CD8-positive, alpha-beta memory T cell (primary cell): ENCODE measurements around the gene TOPBP1. TPM values are rescaled to one million over a fixed set of nuclear protein-coding genes. Genes with fewer than 3 reads are reported as not detected.
"Not testable (repeated sequence)": the region's sequence is repeated elsewhere in the genome, so short reads cannot be mapped to it uniquely, and the experiment has no call there.

Source experiments
- CTCF ChIA-PET: fragments of 350-600 bp; sonication (Branson Sonifier 250); formaldehyde crosslinking; loops from one replicate; lab custom pipeline; 2021; ENCODE audit warnings: antibody characterized with exemption; lab: Charles Lee
- POLR2A ChIA-PET: fragments of 350-600 bp; sonication (Branson Sonifier 250); formaldehyde crosslinking; loops from one replicate; lab custom pipeline; 2021; ENCODE audit warnings: antibody characterized with exemption; lab: Charles Lee
- DNase-seq, 5 donors: peaks; one replicate each; pipeline versions ENCODE4 v3.0.0 to v3.0.0-alpha.2; 2020 to 2022; ENCODE audit warnings: mixed read lengths in 1 of 5
- H3K27ac ChIP-seq: one replicate; pipeline ENCODE4 v1.7.0; 2013; ENCODE audit warnings: low read depth, mild to moderate bottlenecking, low read length, moderate library complexity
- H3K27me3 ChIP-seq: 2 replicates; pipeline ENCODE4 v1.7.0; 2013; ENCODE audit warnings: low read length, mild to moderate bottlenecking; ENCODE audit not compliant: insufficient read depth, poor library complexity, severe bottlenecking
- H3K36me3 ChIP-seq: 2 replicates; pipeline ENCODE4 v1.7.0; 2013; ENCODE audit warnings: mild to moderate bottlenecking, low read length, moderate library complexity; ENCODE audit not compliant: insufficient read depth
- H3K4me1 ChIP-seq: 2 replicates; pipeline ENCODE4 v1.7.0; 2013; ENCODE audit warnings: mild to moderate bottlenecking, low read length, moderate library complexity; ENCODE audit not compliant: insufficient read depth
- H3K4me3 ChIP-seq: 2 replicates; pipeline ENCODE4 v1.7.0; 2013; ENCODE audit warnings: mild to moderate bottlenecking, low read length
- H3K9me3 ChIP-seq: 2 replicates; pipeline ENCODE4 v1.7.0; 2013; ENCODE audit warnings: mild to moderate bottlenecking, low read length
- H3K27ac Mint-ChIP-seq, 8 donors: one replicate each; pipeline ENCODE4 v1.8.0; 2020 to 2021; ENCODE audit warnings: mixed read lengths in 8 of 8, mild to moderate bottlenecking in 6 of 8, inconsistent platforms in 3 of 8, moderate library complexity in 3 of 8
- H3K27me3 Mint-ChIP-seq, 2 donors: one replicate each; pipeline ENCODE4 v1.8.0; 2020 to 2021; ENCODE audit warnings: mixed read lengths in 2 of 2, mild to moderate bottlenecking in 1 of 2, moderate library complexity in 1 of 2
- H3K36me3 Mint-ChIP-seq, 3 donors: one replicate each; pipeline ENCODE4 v1.8.0; 2020 to 2021; ENCODE audit warnings: mixed read lengths in 3 of 3, inconsistent platforms in 1 of 3, mild to moderate bottlenecking in 1 of 3
- H3K4me1 Mint-ChIP-seq, 3 donors: one replicate each; pipeline ENCODE4 v1.8.0; 2020 to 2021; ENCODE audit warnings: mixed read lengths in 3 of 3, inconsistent platforms in 1 of 3, mild to moderate bottlenecking in 1 of 3
- H3K4me3 Mint-ChIP-seq, 7 donors: one replicate each; pipeline ENCODE4 v1.8.0; 2020 to 2021; ENCODE audit warnings: mixed read lengths in 7 of 7, mild to moderate bottlenecking in 6 of 7, moderate library complexity in 4 of 7, inconsistent platforms in 2 of 7
- H3K9me3 Mint-ChIP-seq, 5 donors: one replicate each; pipeline ENCODE4 v1.8.0; 2020 to 2022; ENCODE audit warnings: mixed read lengths in 5 of 5, mild to moderate bottlenecking in 3 of 5, moderate library complexity in 2 of 5, inconsistent platforms in 1 of 5
- polyA plus RNA-seq: library from polyadenylated mRNA; unstranded; fragments of 300-500 nt; fragmentation: Illumina TruSeq; gene quantifications from one replicate; pipeline ENCODE4 v1.2.3, GENCODE V29; 2021
- total RNA-seq, 2 experiments: library from RNA; stranded (reverse); gene quantifications; one replicate each; pipeline ENCODE4 v1.2.3, GENCODE V29; 2021

TOPBP1 gene
- total and polyA plus RNA-seq, 3 experiments from 2014 or later: 11.3 to 72.6 (median 72.0) TPM

DNA sequence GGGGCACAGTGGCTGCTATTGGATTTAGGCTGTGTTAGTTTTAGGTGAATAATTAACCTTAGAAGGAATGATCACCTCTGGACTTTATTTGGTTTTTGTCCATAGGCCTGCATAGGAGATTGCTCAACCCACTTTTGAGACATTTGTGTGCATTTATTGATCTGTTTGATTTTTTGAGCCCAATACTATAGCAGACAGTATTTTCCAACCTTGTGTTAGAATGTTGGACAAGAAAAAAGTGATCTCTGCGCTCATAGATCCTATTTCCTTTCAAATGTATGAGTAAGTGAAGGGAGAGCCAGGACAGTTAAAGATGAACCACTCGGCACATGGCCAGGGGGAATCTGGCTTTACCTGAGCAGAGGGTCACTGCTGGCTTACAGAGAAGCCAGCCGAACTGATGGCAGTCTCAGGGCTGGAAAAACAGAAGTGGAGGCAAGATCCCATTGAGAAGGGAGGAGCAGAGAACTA is 8.8 kb upstream of the TOPBP1 start:
- Histone ChIP-seq H3K27ac (no peak overlapping the region), H3K36me3 (no peaks in the 10 kb centered on the region), H3K27me3 (peaks cover 3% of the 10 kb centered on the region), H3K4me1 (no peaks in the 10 kb centered on the region), H3K9me3 (no peaks in the 10 kb centered on the region), H3K4me3 (no peak overlapping the region)
- Mint-ChIP-seq H3K27me3 (peaks cover 20 to 50% of the 10 kb centered on the region in 2 donors), H3K4me1 (peaks cover 0 to 3% (median 2%) of the 10 kb centered on the region in 3 donors), H3K4me3 (no peak overlapping the region), H3K36me3 (no peaks in the 10 kb centered on the region), H3K9me3 (peaks cover 0 to 2% (median 0%) of the 10 kb centered on the region in 5 donors), H3K27ac (peak overlapping the region in 1 of 8 donors; percentile 78)
- POLR2A ChIA-PET: no interaction called here
- DNase-seq: no peak
- CTCF ChIA-PET: no interaction called here

- no peaks in the 10 kb centered on the region for H3K4me1 ChIP-seq
- no peaks in the 10 kb centered on the region for H3K9me3 ChIP-seq
- no peak overlapping the region for H3K4me3 ChIP-seq
- no peaks in the 10 kb centered on the region for H3K36me3 ChIP-seq
- ChIA-PET CTCF (no interaction called here), POLR2A (no interaction called here)
- peaks cover 14 to 46% of the 10 kb centered on the region in 2 donors for H3K27me3 Mint-ChIP-seq
- peaks cover 0 to 3% (median 2%) of the 10 kb centered on the region in 3 donors for H3K4me1 Mint-ChIP-seq
- no peak overlapping the region for H3K4me3 Mint-ChIP-seq
- no peak overlapping the region for H3K27ac Mint-ChIP-seq
- DNase-seq: no peak
- no peaks in the 10 kb centered on the region for H3K36me3 Mint-ChIP-seq
- H3K27me3 ChIP-seq: no peaks in the 10 kb centered on the region
- peaks cover 0 to 2% (median 0%) of the 10 kb centered on the region in 5 donors for H3K9me3 Mint-ChIP-seq
- H3K27ac ChIP-seq: no peak overlapping the region
Observed at GRCh38 chr3:133669949-133670524, 8.3 kb upstream of the TOPBP1 start.

GRCh38 chr3:133667118-133667517 is 5.4 kb upstream of the TOPBP1 start:
- ChIA-PET POLR2A (no interaction called here), CTCF (no interaction called here)
- Mint-ChIP-seq H3K36me3 (peaks cover 0 to 2% (median 1%) of the 10 kb centered on the region in 3 donors), H3K27ac (no peak overlapping the region), H3K27me3 (peaks cover 4 to 21% of the 10 kb centered on the region in 2 donors), H3K4me3 (no peak overlapping the region), H3K9me3 (no peaks in the 10 kb centered on the region), H3K4me1 (peaks cover 16 to 19% (median 19%) of the 10 kb centered on the region in 3 donors)
- Histone ChIP-seq H3K27me3 (no peaks in the 10 kb centered on the region), H3K9me3 (no peaks in the 10 kb centered on the region), H3K27ac (no peak overlapping the region), H3K4me1 (peaks cover 11% of the 10 kb centered on the region), H3K4me3 (no peak overlapping the region), H3K36me3 (no peaks in the 10 kb centered on the region)
- no peak for DNase-seq

DNA sequence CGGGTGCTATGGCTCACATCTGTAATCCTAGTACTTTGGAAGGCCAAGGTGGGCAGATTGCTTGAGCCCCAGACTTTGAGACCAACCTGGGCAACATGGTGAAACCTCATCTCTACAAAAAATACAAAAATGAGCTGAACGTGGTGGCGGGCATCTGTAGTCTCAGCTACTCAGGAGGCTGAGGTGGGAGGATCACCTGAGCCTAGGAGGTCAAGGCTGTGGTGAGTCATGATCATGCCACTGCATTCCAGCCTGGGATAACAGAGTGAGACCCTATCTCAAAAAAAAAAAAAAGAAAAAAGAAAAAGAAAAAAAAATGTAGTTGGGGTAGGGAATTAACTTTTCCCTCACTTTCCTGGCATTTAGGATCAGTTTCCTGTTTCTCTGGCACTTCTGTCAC is 3.4 kb upstream of the TOPBP1 start:
- H3K27ac Mint-ChIP-seq, H3K27ac ChIP-seq, H3K27me3 ChIP-seq, H3K4me3 Mint-ChIP-seq, POLR2A ChIA-PET, H3K36me3 ChIP-seq, H3K4me3 ChIP-seq, CTCF ChIA-PET, H3K27me3 Mint-ChIP-seq, DNase-seq, H3K9me3 Mint-ChIP-seq, H3K36me3 Mint-ChIP-seq, H3K9me3 ChIP-seq: not testable (repeated sequence)
- H3K4me1 ChIP-seq: peaks cover 23% of the 10 kb centered on the region
- H3K4me1 Mint-ChIP-seq: peaks cover 32 to 35% (median 35%) of the 10 kb centered on the region in 3 donors

GRCh38 chr3:133663569-133664313 is 2.0 kb upstream of the TOPBP1 start:
- no peaks in the 10 kb centered on the region for H3K36me3 ChIP-seq
- ChIA-PET CTCF (interaction anchor here (0.6 to 1.6 kb wide), 5 partner anchors 14 to 139 kb away, joined by 3 to 4 read pairs (median 3); no protein-coding TSS in a partner anchor), POLR2A (no interaction called here)
- H3K27ac ChIP-seq: no peak overlapping the region
- Mint-ChIP-seq H3K4me1 (peaks cover 42 to 48% (median 48%) of the 10 kb centered on the region in 3 donors), H3K9me3 (no peaks in the 10 kb centered on the region), H3K36me3 (peaks cover 0 to 18% (median 4%) of the 10 kb centered on the region in 3 donors), H3K4me3 (peak overlapping the region; percentile 56 to 99 (median 85)), H3K27me3 (no peaks in the 10 kb centered on the region), H3K27ac (peak overlapping the region; percentile 82 to 100 (median 92))
- no peak overlapping the region for H3K4me3 ChIP-seq
- no peaks in the 10 kb centered on the region for H3K9me3 ChIP-seq
- DNase-seq: peak in 2 of 5 donors; percentile 40 to 56
- H3K27me3 ChIP-seq: no peaks in the 10 kb centered on the region
- peaks cover 27% of the 10 kb centered on the region for H3K4me1 ChIP-seq

DNA sequence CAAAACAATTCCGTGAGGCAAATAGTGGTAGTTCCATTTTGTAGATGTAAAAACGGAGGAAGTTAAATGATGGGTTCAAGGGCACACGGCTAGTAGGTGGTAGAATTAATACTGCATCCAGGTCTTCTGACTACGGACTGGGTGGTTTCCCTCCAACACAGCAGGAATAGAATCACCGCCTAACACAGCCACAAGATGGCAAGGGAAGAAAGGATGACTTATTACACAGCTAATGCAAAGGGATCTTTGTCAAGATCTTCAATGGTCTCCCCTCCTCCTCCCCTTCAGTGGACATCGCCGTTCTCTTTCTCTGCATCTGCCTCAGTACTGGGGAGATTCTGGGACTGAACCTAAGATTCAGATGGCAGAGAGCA is 524 bp upstream of the TOPBP1 start:
- Histone ChIP-seq H3K4me1 (peaks cover 27% of the 10 kb centered on the region), H3K27me3 (no peaks in the 10 kb centered on the region), H3K36me3 (peaks cover 6% of the 10 kb centered on the region), H3K9me3 (no peaks in the 10 kb centered on the region), H3K4me3 (peak overlapping the region; percentile 77), H3K27ac (peak overlapping the region; percentile 84)
- Mint-ChIP-seq H3K36me3 (peaks cover 0 to 30% (median 5%) of the 10 kb centered on the region in 3 donors), H3K4me1 (peaks cover 43 to 51% (median 48%) of the 10 kb centered on the region in 3 donors), H3K27me3 (no peaks in the 10 kb centered on the region), H3K9me3 (no peaks in the 10 kb centered on the region), H3K4me3 (peak overlapping the region; percentile 93 to 99 (median 99)), H3K27ac (peak overlapping the region; percentile 92 to 100 (median 99))
- CTCF ChIA-PET: interaction anchor here (0.9 kb wide), 1 partner anchor 89 kb away, joined by 3 read pairs; the partner anchor contains the start of gene CDV3
- no peak for DNase-seq
- POLR2A ChIA-PET: interaction anchor here (0.8 to 1.3 kb wide), 2 partner anchors 89 to 213 kb away, joined by 4 to 16 read pairs; partner anchors contain the start of gene CDV3

- Mint-ChIP-seq H3K27me3 (no peaks in the 10 kb centered on the region), H3K9me3 (no peaks in the 10 kb centered on the region), H3K4me1 (peaks cover 42 to 55% (median 52%) of the 10 kb centered on the region in 3 donors), H3K27ac (peak overlapping the region in 7 of 8 donors; percentile 1 to 90 (median 72)), H3K36me3 (peaks cover 0 to 48% (median 12%) of the 10 kb centered on the region in 3 donors), H3K4me3 (peak overlapping the region in 6 of 7 donors; percentile 3 to 99 (median 90))
- ChIA-PET CTCF (no interaction called here), POLR2A (no interaction called here)
- Histone ChIP-seq H3K27me3 (no peaks in the 10 kb centered on the region), H3K9me3 (no peaks in the 10 kb centered on the region), H3K27ac (no peak overlapping the region), H3K4me3 (no peak overlapping the region), H3K4me1 (peaks cover 27% of the 10 kb centered on the region), H3K36me3 (peaks cover 22% of the 10 kb centered on the region)
- DNase-seq: no peak
Observed at GRCh38 chr3:133659806-133660205, 1.9 kb downstream of the TOPBP1 start.
